NCI-H2107 treated with DMSO at 0.1 percent for 48 hours (cell line): ENCODE data around the gene URM1.

Experiments
- DNase-seq: peaks from one replicate; lab custom pipeline; 2025; ENCODE audit not compliant: unreplicated experiment; lab: John Stamatoyannopoulos, UW

Gene URM1

DNA sequence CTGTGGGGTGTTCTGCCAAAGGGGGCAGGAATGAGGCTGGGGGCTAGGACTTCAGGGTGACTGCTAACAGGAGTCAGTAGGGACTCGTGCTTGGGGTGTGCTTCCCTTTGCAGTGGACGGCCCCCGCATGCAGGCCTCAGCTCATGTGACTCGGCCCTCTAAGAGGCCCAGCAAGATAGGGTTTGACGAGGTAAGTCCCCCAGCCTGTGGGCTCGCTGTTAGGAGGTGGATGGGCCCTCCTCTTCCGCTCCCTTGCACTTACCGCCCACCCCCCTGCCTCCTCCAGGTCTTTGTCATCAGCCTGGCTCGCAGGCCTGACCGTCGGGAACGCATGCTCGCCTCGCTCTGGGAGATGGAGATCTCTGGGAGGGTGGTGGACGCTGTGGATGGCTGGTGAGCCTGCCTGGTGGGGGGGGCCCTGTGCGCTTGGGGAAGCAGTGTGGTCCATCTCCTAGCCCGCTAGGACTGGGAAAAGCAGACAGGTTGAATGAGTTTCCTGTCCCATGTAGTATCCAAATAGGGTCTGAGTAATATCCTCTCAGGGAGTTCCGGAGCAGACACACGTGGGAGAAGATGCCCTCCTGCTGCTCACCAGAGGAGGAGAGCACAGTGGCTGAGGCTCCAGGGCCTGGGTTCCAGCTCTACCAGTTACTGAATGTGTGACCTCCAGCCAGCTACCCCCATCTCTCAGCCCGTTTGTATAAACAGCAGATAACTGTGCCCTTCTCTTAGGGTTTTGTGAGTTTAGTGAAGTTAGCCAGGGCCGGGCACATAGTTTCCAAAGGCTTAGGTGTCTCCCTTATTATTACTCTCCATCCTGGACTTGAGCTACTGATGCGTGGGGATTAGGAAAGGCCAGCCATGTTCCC lies 57.7 kb downstream of the URM1 start:
- no peak for DNase-seq

DNA sequence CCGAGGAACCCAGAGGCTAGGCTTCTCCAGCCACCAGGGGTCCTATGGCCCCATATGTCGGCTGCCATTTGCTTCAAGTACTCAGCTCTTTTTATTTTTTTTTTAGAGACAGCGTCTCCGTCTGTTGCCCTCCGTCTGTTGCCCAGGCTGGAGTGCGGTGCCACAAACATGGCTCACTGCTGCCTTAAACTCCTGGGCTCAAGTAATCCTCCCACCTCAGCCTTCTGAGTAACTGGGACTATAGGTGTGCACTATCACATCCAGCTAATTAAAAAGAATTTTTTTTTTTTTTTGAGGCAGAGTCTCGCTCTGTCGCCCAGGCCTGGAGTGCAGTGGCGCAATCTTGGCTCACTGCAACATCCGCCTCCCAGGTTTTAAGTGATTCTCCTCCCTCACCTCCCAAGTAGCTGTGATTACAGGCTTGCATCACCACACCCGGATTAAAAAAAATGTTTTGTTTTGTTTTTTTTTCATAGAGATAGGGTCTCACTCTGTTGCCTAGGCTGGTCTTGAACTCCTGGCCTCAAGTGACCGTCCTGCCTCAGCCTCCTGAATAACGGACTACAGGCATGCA lies 58.4 kb downstream of the URM1 start:
- DNase-seq: no peak

DNA sequence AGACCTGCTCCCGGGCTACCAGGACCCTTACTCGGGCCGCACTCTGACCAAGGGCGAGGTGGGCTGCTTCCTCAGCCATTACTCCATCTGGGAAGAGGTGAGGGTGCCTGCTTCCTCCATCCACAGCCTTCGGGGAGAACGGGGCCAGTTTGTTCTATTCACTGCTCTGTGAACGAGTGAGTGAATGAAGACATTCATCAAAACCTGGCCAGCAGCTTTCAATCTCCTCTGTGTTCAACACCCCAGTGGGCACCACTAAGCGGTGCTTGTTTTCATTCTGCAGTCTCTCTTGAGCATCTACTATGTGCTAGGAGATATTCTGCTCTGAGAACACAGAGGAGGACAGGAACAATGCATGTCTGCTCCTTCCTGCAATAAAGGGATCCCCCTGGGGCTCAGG lies 60.0 kb downstream of the URM1 start:
- no peak for DNase-seq

DNA sequence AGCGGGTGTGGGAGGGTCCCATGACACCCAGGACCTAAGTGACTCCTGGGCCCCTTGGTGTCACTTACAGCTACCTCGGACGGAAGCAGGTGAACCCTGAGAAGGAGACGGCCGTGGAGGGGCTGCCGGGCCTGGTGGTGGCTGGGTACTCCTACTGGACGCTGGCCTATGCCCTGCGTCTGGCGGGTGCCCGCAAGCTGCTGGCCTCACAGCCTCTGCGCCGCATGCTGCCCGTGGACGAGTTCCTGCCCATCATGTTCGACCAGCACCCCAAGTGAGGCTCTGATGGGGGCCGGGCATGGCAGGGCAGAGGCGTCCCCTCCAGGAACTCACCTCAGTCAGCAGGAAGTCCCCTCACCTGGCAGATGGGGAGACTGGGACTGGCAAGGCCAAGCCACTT lies 63.2 kb downstream of the URM1 start:
- no peak for DNase-seq

DNA sequence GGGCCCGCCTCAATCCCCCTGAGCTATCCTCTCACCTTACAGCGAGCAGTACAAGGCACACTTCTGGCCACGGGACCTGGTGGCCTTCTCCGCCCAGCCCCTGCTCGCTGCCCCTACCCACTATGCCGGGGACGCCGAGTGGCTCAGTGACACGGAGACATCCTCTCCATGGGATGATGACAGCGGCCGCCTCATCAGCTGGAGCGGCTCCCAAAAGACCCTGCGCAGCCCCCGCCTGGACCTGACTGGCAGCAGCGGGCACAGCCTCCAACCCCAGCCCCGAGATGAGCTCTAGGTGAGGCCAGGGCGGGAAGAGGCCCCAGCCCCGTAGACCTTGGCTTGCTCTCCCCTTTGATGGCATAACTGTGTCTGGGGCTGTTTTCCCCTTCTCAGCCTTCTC lies 64.4 kb downstream of the URM1 start:
- DNase-seq: no peak

DNA sequence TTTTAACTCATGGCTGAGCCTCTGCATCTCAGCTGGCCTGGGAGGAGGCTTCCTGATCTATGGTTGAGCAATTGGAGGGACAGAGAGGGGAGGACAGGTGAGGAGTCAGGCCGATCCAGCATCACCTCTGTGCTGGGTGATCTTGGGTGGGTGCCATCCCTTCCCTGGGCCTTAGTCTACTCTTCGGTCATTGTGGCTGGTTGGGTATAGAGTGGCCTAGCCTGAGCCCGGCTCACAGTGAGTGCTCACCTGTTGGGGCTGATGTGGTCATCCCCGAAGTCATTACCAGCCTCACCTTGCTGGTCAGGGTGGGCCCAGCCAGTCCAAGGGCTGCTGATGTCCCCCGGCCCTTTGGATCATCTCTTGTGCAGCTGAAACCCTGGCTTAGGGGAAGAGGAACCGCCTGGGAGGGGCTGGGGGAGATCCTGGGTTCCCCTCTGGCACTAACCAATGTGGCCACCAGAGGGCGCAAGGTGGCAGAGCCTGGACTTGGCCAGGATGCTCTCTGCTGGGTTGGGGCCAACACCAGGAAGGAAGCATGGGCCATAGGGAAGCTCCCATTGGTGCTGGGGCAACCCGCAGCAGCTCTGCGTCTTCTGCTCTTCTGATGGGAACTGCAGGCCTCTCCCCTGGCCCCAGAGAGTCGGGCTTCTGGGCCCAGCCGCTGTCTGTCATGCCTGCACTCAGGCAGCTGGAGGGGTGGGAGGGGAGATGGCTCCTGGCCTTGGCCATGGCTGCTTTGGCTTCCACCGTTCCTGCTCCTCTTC lies 67.4 kb downstream of the URM1 start:
- DNase-seq: peak; percentile 14

DNA sequence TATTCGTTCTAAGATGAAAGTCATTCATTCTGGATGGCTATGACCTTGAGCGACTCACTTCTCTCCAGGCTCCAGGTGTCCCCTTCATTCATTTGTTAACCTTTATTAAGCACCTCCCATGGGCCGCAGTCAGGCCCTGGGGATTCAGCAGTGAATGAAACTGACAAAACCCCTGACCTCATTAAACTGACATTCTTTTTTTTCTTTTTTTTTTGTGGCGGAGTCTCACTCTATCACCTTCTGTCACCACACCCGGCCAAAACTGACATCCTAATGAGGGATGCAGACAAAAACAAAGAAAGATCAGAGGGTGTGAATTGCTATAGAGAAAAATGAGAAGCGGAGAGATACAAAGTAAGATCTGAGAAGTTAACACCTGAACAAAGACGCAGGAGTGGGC lies 68.1 kb downstream of the URM1 start:
- DNase-seq: no peak
